Transverse colon (tissue), 4 donors: Measurements from ENCODE around the gene PCNP. TPM values are rescaled to one million over a fixed set of nuclear protein-coding genes. Genes with fewer than 3 reads are reported as not detected.
"Not testable (repeated sequence)": the region's sequence is repeated elsewhere in the genome, so short reads cannot be mapped to it uniquely, and the experiment has no call there.

ENCODE experiments used
- DNase-seq: peaks from one replicate; pipeline ENCODE4 v3.0.0-alpha.2; 2019
- H3K27ac ChIP-seq, 4 donors: fragments of 200-600 bp; sonication (generic); 2 replicates each; pipeline ENCODE4 v1.5.1; 2016 to 2018; ENCODE audit warnings: inconsistent platforms in 4 of 4
- H3K27me3 ChIP-seq: fragments of 200-600 bp; sonication (generic); 2 replicates; pipeline ENCODE4 v1.5.1; 2017; ENCODE audit warnings: inconsistent platforms
- H3K36me3 ChIP-seq, 4 donors: fragments of 200-600 bp; sonication (generic); 2 replicates each; pipeline ENCODE4 v1.5.1; 2017 to 2019; ENCODE audit warnings: inconsistent platforms in 4 of 4
- H3K4me1 ChIP-seq, 4 donors: fragments of 200-600 bp; sonication (generic); 2 replicates each; pipeline ENCODE4 v1.5.1; 2017 to 2020; ENCODE audit warnings: inconsistent platforms in 4 of 4
- H3K4me3 ChIP-seq, 4 donors: fragments of 200-600 bp; sonication (generic); 1 replicate in 1 of 4; 2 replicates in 3 of 4; pipeline versions ENCODE4 v1.5.1 to v1.6.1; 2017 to 2019; ENCODE audit warnings: inconsistent platforms in 4 of 4
- H3K9me3 ChIP-seq, 2 donors: fragments of 200-600 bp; sonication (generic); 2 replicates each; pipeline ENCODE4 v1.5.1; 2017 to 2019; ENCODE audit warnings: inconsistent platforms in 2 of 2
- EP300 ChIP-seq: sonication (generic); formaldehyde crosslinking; IDR thresholded peaks from one replicate; pipeline ENCODE4 v1.6.1; 2017; ENCODE audit warnings: antibody characterized with exemption, low read depth
- POLR2A ChIP-seq: fragments of 450-650 bp; IDR thresholded peaks from one replicate; pipeline ENCODE4 v1.6.1; 2016; ENCODE audit warnings: antibody characterized with exemption, mild to moderate bottlenecking, moderate library complexity
- POLR2AphosphoS5 ChIP-seq, 3 donors: sonication (generic); formaldehyde crosslinking; IDR thresholded peaks; one replicate each; pipeline ENCODE4 v1.6.1; 2016; ENCODE audit warnings: antibody characterized with exemption in 3 of 3
- WGBS, 2 donors: methylation state at CpG; one replicate each; pipeline ENCODE4 v1.1.5; 2018; ENCODE audit warnings: low coverage in 1 of 2; 5-methylcytosine and 5-hydroxymethylcytosine counted together
- in situ Hi-C, 4 donors: fragments of 200-750 bp; cut with MboI; loops; one replicate each; pipeline versions ENCODE4 v1.15.0 to v1.15.1; 2017; ENCODE audit warnings: low sequenced_read_pairs in 3 of 4, low pct_ligation_motif_present in 1 of 4, low pct_unique_long_range_greater_than_20kb in 1 of 4
- intact Hi-C: fragments of 100-400 bp; cut with DNase I; formaldehyde crosslinking; loops from one replicate; pipeline ENCODE4 v1.15.1; 2023; ENCODE audit warnings: low total_unique reads
- total RNA-seq, 4 donors: library from RNA; depleted of rRNA; stranded (reverse); fragments of >200 nt; gene quantifications; one replicate each; pipeline ENCODE4 v1.1.0, GENCODE V29; 2016
- TF ChIP-seq, protein P1 (sequence below), 5 experiments: fragments of 200-600 bp in 3 of 5; fragments of 450-650 bp in 2 of 5; sonication (generic) in 3 of 5; IDR thresholded peaks; 1 replicate in 2 of 5; 2 replicates in 3 of 5; pipeline ENCODE4 v1.5.1; 2016 to 2017; ENCODE audit warnings: antibody characterized with exemption in 5 of 5, inconsistent platforms in 3 of 5, mild to moderate bottlenecking in 2 of 5, moderate library complexity in 1 of 5

PCNP gene
- total RNA-seq, 4 donors from 2014 or later: 55.7 to 95.7 (median 71.9) TPM

DNA sequence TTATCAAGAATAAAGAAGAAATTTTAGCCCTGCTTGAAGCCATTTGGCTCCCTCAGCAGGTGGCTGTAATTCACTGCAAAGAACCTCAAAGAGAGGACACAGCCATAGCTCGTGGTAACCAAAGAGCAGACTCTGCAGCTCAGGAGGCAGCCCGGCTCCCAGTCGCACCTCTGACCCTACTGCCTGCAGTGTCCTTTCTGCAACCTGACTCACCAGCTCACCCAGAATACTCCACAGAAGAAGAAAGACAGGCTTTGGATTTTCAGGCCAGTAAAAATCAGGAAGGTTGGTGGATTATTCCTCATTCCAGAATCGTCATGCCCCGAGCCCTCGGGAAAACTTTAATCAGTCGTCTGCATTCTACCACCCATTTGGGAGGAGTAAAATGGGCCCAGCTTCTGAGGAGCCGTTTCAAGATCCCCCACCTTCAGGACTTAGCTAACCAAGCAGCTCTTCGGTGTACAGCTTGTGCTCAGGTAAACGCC, 64.3 kb downstream of the PCNP start:
- no peak overlapping the region for H3K4me3 ChIP-seq
- in situ Hi-C loops (no loop called here), intact Hi-C loops (no loop called here)
- no peak for DNase-seq
- H3K4me1 ChIP-seq: no peaks in the 10 kb centered on the region
- H3K9me3 ChIP-seq: no peaks in the 10 kb centered on the region
- H3K36me3 ChIP-seq: no peaks in the 10 kb centered on the region
- TF ChIP-seq, protein P1, sequence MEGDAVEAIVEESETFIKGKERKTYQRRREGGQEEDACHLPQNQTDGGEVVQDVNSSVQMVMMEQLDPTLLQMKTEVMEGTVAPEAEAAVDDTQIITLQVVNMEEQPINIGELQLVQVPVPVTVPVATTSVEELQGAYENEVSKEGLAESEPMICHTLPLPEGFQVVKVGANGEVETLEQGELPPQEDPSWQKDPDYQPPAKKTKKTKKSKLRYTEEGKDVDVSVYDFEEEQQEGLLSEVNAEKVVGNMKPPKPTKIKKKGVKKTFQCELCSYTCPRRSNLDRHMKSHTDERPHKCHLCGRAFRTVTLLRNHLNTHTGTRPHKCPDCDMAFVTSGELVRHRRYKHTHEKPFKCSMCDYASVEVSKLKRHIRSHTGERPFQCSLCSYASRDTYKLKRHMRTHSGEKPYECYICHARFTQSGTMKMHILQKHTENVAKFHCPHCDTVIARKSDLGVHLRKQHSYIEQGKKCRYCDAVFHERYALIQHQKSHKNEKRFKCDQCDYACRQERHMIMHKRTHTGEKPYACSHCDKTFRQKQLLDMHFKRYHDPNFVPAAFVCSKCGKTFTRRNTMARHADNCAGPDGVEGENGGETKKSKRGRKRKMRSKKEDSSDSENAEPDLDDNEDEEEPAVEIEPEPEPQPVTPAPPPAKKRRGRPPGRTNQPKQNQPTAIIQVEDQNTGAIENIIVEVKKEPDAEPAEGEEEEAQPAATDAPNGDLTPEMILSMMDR (IDR thresholded peaks at IDR 0.05): no peak
- TF ChIP-seq POLR2A (no peak), EP300 (no peak), POLR2AphosphoS5 (IDR thresholded peaks at IDR 0.05) (no peak)
- no peak overlapping the region for H3K27ac ChIP-seq
- WGBS, 2 donors: 79% methylated on average over 10 of the region's 10 CpGs; no CpG with 5 or more reads in 1 of the 2 donors
- no peaks in the 10 kb centered on the region for H3K27me3 ChIP-seq

DNA sequence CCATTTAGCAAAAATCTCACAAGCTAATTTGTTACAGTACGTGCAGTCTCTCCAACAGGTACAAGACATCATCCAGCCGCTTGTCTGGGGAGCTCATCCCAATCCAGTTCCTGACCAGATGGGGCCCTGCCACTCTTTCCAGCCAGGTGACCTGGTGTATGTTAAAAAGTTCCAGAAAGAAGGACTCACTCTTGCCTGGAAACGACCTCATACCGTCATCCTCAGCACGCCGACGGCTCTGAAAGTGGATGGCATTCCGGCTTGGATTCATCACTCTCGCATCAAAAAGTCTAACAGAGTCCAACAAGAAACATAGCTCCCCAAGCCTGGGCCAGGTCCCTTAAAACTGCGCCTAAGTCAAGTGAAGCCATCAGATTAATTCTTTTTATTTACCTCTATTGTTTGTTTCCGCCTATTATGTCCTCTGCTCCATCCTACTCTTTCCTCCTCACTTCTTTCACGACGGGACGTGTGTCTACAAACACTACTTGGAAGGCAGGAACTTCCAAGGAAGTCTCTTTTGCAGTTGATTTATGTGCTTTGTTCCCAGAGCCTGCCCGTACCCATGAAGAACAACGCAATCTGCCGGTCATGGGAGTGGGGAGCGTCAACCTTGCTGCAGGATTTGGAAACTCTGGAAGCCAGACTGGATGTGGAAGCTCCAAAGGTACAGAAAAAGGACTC, 65.4 kb downstream of the PCNP start:
- Histone ChIP-seq H3K4me3 (no peak overlapping the region), H3K27ac (no peak overlapping the region), H3K36me3 (no peaks in the 10 kb centered on the region), H3K27me3 (no peaks in the 10 kb centered on the region), H3K4me1 (peaks cover 0 to 7% (median 2%) of the 10 kb centered on the region in 4 donors), H3K9me3 (no peaks in the 10 kb centered on the region)
- TF ChIP-seq EP300: no peak
- TF ChIP-seq, protein P1 (IDR thresholded peaks at IDR 0.05): no peak
- no peak for TF ChIP-seq POLR2A
- TF ChIP-seq POLR2AphosphoS5 (IDR thresholded peaks at IDR 0.05): no peak
- intact Hi-C loops (no loop called here), in situ Hi-C loops (no loop called here)
- 87 to 90% methylated on average over 14 to 18 of the region's 18 CpGs for WGBS, 2 donors
- DNase-seq: no peak

DNA sequence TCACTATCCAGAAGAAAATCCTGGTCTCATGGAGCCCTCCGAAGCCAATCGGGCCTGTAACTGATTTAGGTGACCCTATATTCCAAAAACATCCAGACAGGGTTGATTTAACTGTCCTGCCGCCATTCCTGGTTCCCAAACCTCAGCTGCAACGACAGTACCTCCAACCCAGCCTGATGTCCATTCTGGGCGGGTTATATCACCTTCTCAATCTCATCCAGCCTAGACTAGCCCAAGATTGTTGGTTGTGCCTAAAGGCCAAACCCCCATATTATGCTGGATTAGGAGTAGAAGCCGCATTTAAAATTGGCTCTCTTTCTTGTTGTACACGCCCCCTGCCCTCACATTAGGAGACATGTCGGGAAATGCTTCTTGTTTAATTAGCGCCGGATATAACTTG, 66.3 kb downstream of the PCNP start:
- WGBS, 2 donors: 95 to 100% methylated on average over 3 to 10 of the region's 10 CpGs
- intact Hi-C loops: no loop called here

DNA sequence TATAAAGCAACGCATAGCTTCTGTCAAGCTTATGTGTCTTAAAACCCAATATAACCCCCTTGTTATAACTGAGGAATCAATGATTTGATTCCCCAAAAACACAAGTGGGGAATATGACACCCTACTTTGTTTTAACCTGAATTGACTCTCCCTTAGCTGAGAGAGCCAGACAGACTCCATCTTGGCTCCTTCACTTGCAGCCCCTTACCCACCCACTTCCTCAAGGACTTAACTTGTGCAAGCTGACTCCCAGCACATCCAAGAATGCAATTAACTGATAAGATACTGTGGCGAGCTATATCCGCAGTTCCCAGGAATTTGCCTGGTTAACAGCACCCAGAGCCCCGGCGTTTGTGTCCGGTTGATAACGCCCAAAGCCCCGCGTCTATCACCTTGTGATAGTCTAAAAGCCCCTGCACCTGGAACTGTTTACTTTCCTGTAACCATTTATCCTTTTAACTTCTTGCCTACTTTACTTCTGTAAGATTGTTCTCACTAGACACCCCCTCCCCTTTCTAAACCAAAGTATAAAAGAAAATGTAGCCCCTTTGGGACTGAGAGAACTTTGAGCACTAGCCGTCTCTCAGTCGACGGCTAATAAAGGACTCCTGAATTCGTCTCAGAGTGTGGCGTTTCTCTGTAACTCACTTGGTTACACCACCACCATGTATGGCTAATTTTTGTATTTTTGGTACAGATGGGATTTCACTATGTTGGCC, 67.6 kb downstream of the PCNP start:
- H3K27me3 ChIP-seq, H3K4me1 ChIP-seq, H3K36me3 ChIP-seq, intact Hi-C loops, H3K27ac ChIP-seq, DNase-seq, H3K4me3 ChIP-seq, H3K9me3 ChIP-seq, in situ Hi-C loops: not testable (repeated sequence)
- 80 to 84% methylated on average over 7 to 14 of the region's 14 CpGs for WGBS, 2 donors

More for the DNA sequence above, 66.3 kb downstream of the PCNP start:
- Histone ChIP-seq H3K27ac (no peak overlapping the region), H3K4me3 (no peak overlapping the region), H3K36me3 (no peaks in the 10 kb centered on the region), H3K27me3 (no peaks in the 10 kb centered on the region), H3K4me1 (peaks cover 0 to 7% (median 2%) of the 10 kb centered on the region in 4 donors), H3K9me3 (no peaks in the 10 kb centered on the region)
- TF ChIP-seq EP300: no peak
- TF ChIP-seq, protein P1 (IDR thresholded peaks at IDR 0.05): no peak
- TF ChIP-seq POLR2AphosphoS5 (IDR thresholded peaks at IDR 0.05): no peak
- no peak for TF ChIP-seq POLR2A
- in situ Hi-C loops: no loop called here
- no peak for DNase-seq
